LNCAP (cell line): ENCODE results near the gene SAMSN1.

Experiments used
- TF ChIP-seq, protein P1 (sequence below): fragments of 450-650 bp; IDR thresholded peaks from 2 replicates; pipeline ENCODE4 v1.5.1; 2017; ENCODE audit warnings: mild to moderate bottlenecking

Gene SAMSN1

DNA sequence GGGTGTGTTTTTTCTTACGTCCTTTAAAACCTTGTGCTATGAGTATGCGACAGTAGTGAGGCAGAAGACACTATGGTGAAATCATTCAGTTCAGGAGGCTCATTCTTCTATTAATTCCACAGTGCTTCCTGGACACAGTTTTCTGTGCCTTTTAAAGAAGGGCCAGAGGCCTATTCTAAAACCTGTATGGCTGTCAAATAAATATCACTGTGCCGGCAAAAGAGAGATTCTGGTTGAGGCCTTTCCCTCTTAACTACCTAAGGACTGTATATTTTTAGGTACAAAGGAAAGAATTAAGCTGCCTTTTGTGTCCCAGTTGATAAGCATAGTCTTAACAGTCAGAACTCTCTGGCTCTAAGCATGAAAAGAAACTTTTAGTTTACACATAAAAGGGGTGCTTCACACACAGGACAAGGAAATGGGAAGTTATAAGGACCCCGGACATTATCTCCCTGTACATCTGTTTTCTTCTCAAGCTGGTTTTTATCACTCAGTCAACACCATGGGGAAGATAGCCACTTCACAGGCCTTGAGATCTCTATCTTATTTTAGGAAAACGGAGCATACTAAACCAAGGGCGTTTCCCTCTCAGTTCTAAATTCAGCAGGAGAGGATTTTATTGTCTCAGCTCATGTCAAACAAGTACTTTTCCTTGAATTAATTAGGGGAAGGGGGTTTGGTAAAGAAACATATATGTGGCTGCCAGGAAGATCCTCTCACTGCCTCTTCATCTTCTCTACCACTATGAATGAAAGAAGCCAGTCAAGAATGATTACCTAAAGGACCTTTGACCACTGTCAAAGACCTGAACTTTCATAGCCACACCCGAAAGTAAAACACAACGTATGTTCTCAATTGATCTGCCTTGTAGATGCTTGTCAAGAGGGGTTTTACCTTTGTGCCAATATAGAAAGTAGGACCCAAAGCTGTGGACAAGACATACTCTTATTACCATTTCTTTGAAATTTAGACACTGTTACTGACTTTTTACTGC is 91.8 kb downstream of the SAMSN1 start:
- TF ChIP-seq, protein P1, sequence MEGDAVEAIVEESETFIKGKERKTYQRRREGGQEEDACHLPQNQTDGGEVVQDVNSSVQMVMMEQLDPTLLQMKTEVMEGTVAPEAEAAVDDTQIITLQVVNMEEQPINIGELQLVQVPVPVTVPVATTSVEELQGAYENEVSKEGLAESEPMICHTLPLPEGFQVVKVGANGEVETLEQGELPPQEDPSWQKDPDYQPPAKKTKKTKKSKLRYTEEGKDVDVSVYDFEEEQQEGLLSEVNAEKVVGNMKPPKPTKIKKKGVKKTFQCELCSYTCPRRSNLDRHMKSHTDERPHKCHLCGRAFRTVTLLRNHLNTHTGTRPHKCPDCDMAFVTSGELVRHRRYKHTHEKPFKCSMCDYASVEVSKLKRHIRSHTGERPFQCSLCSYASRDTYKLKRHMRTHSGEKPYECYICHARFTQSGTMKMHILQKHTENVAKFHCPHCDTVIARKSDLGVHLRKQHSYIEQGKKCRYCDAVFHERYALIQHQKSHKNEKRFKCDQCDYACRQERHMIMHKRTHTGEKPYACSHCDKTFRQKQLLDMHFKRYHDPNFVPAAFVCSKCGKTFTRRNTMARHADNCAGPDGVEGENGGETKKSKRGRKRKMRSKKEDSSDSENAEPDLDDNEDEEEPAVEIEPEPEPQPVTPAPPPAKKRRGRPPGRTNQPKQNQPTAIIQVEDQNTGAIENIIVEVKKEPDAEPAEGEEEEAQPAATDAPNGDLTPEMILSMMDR: no peak

DNA sequence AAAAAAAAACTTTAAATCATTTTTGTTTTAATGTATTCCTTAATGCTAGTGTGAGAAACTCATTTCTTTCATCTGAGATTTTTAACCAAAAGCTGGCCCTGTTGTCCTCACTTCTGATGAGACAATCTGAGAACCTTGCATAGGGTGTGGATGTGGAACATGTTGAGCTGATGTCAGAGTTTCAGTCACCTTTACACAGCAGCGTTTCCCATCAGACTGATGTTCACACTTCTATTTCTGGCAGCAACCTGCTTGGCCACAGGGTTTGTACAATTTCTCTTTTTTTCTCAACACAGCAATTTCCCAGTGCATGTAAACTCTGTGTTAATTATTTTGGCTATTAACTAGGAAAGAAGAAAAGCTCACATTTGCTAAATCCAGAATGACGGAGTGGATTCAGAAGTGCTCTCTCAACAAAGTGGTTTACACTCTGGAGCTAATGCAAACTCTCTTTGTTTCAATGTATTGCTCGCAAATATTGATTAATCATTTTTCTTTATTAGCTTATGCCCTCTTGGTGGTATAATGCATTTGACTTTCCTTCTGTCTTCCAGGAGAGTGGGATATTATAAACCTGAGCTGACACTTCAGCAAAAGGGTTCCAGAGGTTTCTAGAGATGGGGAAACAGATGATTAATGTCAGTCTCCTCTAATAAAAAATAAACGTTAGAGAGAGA is 92.6 kb downstream of the SAMSN1 start:
- TF ChIP-seq, protein P1: no peak

DNA sequence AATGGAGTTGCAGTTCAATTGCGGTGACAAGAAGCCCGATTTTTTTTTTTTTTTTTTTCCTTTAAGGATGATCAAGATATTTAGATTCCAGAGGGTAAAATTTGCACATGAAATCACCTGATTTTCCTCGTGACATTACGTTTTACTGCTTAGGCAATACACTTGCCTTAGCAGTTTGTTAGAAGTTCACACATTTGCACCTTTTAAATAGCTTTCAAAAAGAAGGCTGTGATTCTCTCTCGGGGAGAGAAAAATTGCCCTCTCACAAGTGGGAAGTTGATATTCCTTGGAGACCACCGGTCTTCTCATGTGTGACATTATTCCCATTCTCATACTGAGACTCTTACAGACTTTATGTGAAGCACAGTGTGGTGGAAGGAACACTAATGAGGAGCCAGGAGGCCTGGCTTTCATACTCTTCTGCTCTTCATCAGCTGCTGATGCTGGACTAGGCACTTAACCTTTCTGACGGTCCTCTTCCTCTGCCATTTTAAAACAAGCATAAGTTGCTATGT is 93.3 kb downstream of the SAMSN1 start:
- TF ChIP-seq, protein P1: no peak

DNA sequence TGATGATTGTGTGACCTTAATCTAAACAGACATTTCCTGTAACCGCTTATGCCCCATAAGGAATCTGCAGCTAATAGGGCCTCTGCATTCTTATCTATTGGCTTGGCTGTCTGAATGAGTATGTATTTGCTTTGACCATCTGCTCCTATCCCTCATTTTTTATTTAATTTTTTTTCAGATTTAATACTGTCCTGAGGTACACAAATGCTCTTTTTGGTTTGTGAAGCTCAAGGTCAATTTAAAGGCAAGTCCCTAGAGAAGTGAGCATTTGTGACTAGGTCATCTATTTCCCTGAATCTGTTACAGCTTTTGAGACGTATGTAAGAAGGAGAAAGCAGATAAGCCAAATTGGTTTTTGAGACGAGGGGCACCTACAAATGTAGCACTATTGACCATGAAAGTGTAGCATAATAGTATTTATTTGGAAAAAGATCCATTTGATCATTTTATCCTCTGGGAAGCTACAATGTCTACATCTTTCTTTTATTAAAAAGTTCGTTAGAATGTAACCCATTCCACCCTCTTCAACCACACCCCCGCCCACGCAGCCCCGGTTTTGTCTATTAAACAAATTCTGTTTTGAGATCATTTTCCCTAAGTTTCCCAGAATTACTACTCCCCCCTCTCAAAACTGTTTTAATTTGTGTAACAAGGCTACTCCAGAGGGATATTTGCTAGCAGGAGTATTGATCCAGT is 93.9 kb downstream of the SAMSN1 start:
- TF ChIP-seq, protein P1: no peak

DNA sequence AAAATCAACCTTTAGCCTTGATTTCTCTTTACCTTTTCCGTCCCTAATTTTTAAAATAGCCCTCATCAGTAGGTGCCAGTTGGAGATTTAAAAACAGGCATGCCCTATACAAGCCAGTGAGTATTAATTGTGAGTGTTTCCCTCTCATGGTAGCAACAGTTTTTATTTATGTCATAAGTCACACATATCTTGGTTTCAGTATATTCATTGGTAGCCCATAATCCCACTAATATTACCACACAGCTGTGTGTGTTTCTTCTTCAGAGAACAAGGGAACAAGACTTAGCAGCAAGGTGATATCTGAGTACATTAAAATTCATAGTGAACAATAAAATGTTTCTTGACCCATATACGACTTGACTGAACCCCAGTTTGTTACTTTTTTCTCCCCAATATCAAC is 94.6 kb downstream of the SAMSN1 start:
- TF ChIP-seq, protein P1: no peak

DNA sequence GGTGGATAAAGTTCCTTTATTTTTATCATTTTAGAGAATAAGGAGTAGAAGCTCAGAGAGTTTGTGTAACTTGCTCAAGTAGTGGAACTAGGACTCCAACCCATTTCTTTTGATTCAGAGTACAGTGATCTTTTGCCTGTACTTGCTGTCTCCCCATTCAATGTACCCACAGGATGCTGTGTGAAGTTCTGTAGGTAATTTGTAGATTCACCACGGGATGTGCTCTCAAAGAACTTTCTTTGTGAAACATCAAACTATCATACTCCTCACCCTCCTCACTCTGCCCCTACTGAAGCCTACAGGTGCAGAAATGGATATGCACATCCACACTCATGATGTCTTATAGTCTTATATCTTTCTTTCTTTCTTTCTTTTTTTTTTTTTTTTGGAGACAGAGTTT is 97.3 kb downstream of the SAMSN1 start:
- TF ChIP-seq, protein P1: no peak

DNA sequence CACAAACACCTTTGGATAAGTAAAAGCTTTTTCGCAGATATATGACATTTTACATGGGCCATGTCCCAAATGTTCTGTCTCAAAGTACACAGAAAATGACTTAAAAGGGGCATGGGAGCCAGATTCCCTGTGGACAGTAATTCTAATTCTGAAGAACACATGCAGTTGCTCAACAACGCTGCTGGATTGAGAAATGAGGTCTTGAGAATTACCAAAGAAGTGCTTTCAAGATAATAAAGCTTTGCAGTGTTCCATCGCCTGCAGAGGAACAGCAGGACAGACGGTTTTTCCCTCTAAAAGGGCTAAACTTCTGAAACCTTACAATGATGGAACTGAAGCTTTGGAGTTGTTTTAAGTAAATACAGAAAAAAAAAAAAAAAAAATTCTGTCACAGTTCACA is 107.9 kb downstream of the SAMSN1 start:
- TF ChIP-seq, protein P1: no peak
